Peyer's patch (tissue), 4 donors: ENCODE results near the gene SRSF1. TPM values are rescaled to one million over a fixed set of nuclear protein-coding genes. Genes with fewer than 3 reads are reported as not detected.

Source experiments
- DNase-seq, 3 donors: peaks; one replicate each; pipeline ENCODE4 v3.0.0-alpha.2; 2017 to 2019
- H3K27ac ChIP-seq, 4 donors: fragments of 200-600 bp; sonication (generic); one replicate each; pipeline ENCODE4 v1.5.1; 2016 to 2019
- H3K27me3 ChIP-seq, 2 donors: fragments of 200-600 bp; sonication (generic); one replicate each; pipeline ENCODE4 v1.5.1; 2019
- H3K36me3 ChIP-seq, 3 donors: fragments of 200-600 bp; sonication (generic); one replicate each; pipeline ENCODE4 v1.5.1; 2016 to 2019
- H3K4me1 ChIP-seq, 4 donors: fragments of 200-600 bp; sonication (generic); one replicate each; pipeline ENCODE4 v1.5.1; 2016 to 2019
- H3K4me3 ChIP-seq, 4 donors: fragments of 200-600 bp; sonication (generic); 1 replicate in 3 of 4; 2 replicates in 1 of 4; pipeline ENCODE4 v1.5.1; 2016 to 2019; ENCODE audit warnings: mild to moderate bottlenecking in 1 of 4
- H3K9me3 ChIP-seq, 4 donors: fragments of 200-600 bp; sonication (generic); one replicate each; pipeline ENCODE4 v1.5.1; 2016 to 2019; ENCODE audit warnings: mild to moderate bottlenecking in 1 of 4
- POLR2A ChIP-seq, 2 donors: fragments of 450-650 bp; IDR thresholded peaks; one replicate each; pipeline ENCODE4 v1.5.1; 2017; ENCODE audit warnings: antibody characterized with exemption in 2 of 2, mild to moderate bottlenecking in 2 of 2, moderate library complexity in 2 of 2
- total RNA-seq, 4 donors: library from RNA; depleted of rRNA; stranded (reverse); fragments of >200 nt; gene quantifications; one replicate each; pipeline ENCODE4 v1.1.0, GENCODE V29; 2016
- TF ChIP-seq, protein P1 (sequence below), 6 experiments: fragments of 450-650 bp in 4 of 6; fragments of 200-600 bp in 2 of 6; sonication (generic) in 1 of 6; IDR thresholded peaks; one replicate each; pipeline ENCODE4 v1.5.1; 2017 to 2019; ENCODE audit warnings: antibody characterized with exemption in 6 of 6, mild to moderate bottlenecking in 3 of 6, moderate library complexity in 1 of 6

Gene SRSF1
- total RNA-seq, 4 donors from 2014 or later, result 121 to 336 (median 155) TPM

- Histone ChIP-seq H3K4me1 (peaks cover 0 to 8% (median 0%) of the 10 kb centered on the region in 4 donors), H3K9me3 (no peaks in the 10 kb centered on the region), H3K4me3 (no peak overlapping the region), H3K27me3 (no peaks in the 10 kb centered on the region), H3K36me3 (peaks cover 0 to 36% (median 0%) of the 10 kb centered on the region in 3 donors), H3K27ac (no peak overlapping the region)
- TF ChIP-seq POLR2A (IDR thresholded peaks at IDR 0.05), result no peak
- TF ChIP-seq, protein P1, sequence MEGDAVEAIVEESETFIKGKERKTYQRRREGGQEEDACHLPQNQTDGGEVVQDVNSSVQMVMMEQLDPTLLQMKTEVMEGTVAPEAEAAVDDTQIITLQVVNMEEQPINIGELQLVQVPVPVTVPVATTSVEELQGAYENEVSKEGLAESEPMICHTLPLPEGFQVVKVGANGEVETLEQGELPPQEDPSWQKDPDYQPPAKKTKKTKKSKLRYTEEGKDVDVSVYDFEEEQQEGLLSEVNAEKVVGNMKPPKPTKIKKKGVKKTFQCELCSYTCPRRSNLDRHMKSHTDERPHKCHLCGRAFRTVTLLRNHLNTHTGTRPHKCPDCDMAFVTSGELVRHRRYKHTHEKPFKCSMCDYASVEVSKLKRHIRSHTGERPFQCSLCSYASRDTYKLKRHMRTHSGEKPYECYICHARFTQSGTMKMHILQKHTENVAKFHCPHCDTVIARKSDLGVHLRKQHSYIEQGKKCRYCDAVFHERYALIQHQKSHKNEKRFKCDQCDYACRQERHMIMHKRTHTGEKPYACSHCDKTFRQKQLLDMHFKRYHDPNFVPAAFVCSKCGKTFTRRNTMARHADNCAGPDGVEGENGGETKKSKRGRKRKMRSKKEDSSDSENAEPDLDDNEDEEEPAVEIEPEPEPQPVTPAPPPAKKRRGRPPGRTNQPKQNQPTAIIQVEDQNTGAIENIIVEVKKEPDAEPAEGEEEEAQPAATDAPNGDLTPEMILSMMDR (IDR thresholded peaks at IDR 0.05), result no peak
- DNase-seq, result no peak
Observed at GRCh38 chr17:57970710-57971109, 36.3 kb downstream of the SRSF1 start.

- Histone ChIP-seq H3K27me3 (no peaks in the 10 kb centered on the region), H3K27ac (no peak overlapping the region), H3K4me1 (no peaks in the 10 kb centered on the region), H3K36me3 (peaks cover 0 to 15% (median 0%) of the 10 kb centered on the region in 3 donors), H3K9me3 (no peaks in the 10 kb centered on the region), H3K4me3 (no peak overlapping the region)
- DNase-seq, result no peak
- TF ChIP-seq, protein P1 (IDR thresholded peaks at IDR 0.05), result no peak
- no peak for TF ChIP-seq POLR2A (IDR thresholded peaks at IDR 0.05)
Observed at GRCh38 chr17:57968456-57968855, 38.6 kb downstream of the SRSF1 start.

GRCh38 chr17:57966875-57967274 lies 40.2 kb downstream of the SRSF1 start:
- H3K27me3 ChIP-seq, result no peaks in the 10 kb centered on the region
- H3K4me3 ChIP-seq, result no peak overlapping the region
- DNase-seq, result no peak
- TF ChIP-seq POLR2A (IDR thresholded peaks at IDR 0.05), result no peak
- TF ChIP-seq, protein P1 (IDR thresholded peaks at IDR 0.05), result no peak
- H3K27ac ChIP-seq, result no peak overlapping the region
- H3K36me3 ChIP-seq, result no peaks in the 10 kb centered on the region
- no peaks in the 10 kb centered on the region for H3K9me3 ChIP-seq
- H3K4me1 ChIP-seq, result no peaks in the 10 kb centered on the region

DNA sequence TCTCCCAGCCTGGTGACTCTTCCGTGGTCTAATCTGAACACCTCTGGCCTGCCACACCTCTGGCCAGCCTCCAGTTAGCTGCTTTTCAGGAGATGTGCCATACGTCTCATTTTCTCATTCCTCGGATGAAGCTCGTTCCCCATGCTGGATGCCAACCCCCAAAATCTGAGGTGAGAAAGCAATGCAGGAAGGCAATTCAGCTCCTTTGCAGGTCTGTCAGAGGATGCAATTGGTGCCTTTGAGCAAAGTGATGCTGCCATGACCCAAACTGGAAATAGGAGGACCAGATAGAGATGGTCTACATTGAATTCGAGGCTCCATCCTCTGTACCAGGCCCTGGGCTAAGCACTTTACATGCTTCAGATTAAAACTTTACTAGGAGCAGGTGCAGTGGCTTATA lies 40.8 kb downstream of the SRSF1 start:
- Histone ChIP-seq H3K36me3 (no peaks in the 10 kb centered on the region), H3K4me3 (no peak overlapping the region), H3K27ac (no peak overlapping the region), H3K9me3 (no peaks in the 10 kb centered on the region), H3K27me3 (no peaks in the 10 kb centered on the region), H3K4me1 (no peaks in the 10 kb centered on the region)
- no peak for DNase-seq
- TF ChIP-seq POLR2A (IDR thresholded peaks at IDR 0.05), result no peak
- TF ChIP-seq, protein P1 (IDR thresholded peaks at IDR 0.05), result no peak

DNA sequence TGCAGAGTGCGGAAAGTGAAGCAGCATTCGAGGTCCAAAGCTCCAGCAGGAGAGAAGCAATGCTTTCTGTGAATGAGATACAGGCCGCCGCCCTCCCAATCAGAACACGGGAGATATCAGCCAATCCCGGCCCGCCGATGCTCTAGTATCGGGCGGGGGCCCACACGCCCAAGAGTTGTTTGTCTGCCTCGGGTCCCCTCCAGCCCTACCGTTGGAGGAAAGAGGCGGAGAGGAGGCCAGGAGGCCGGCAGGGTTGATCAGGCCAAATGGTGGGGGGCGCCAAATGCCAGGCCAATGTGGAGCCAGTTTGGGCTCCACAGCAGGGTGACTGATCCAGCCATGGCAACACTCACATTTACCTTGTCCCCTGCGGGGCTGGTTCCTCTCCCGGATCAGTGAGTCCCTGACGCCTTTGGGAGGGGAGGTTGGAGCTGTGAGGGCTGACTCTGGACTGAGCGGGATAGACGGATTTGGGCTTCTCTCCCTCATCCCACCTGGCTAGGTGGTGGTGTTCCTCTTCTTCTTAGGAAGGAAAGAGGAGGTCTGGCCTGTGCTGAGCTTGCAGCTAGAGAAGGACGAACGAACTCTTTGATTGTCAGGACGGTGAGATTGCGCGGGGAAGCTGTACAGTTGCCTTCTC lies 41.4 kb downstream of the SRSF1 start:
- Histone ChIP-seq H3K27ac (no peak overlapping the region), H3K27me3 (no peaks in the 10 kb centered on the region), H3K9me3 (no peaks in the 10 kb centered on the region), H3K36me3 (no peaks in the 10 kb centered on the region), H3K4me3 (no peak overlapping the region), H3K4me1 (no peaks in the 10 kb centered on the region)
- TF ChIP-seq POLR2A (IDR thresholded peaks at IDR 0.05), result no peak
- TF ChIP-seq, protein P1 (IDR thresholded peaks at IDR 0.05), result no peak
- DNase-seq, result no peak

GRCh38 chr17:57963149-57963511 lies 43.9 kb downstream of the SRSF1 start:
- DNase-seq, result no peak
- Histone ChIP-seq H3K27me3 (no peaks in the 10 kb centered on the region), H3K36me3 (no peaks in the 10 kb centered on the region), H3K4me1 (no peaks in the 10 kb centered on the region), H3K4me3 (no peak overlapping the region), H3K9me3 (no peaks in the 10 kb centered on the region), H3K27ac (no peak overlapping the region)
- TF ChIP-seq, protein P1 (IDR thresholded peaks at IDR 0.05), result no peak
- TF ChIP-seq POLR2A (IDR thresholded peaks at IDR 0.05), result no peak
